ENCODE data around the gene SIM2. TPM values are rescaled to one million over a fixed set of nuclear protein-coding genes. Genes with fewer than 3 reads are reported as not detected.

Gene SIM2
- polyA plus RNA-seq, 6 donors from 2014 or later, result 0.05 to 0.08 TPM; not detected in 4

GRCh38 chr21:36744560-36745231 lies 45.8 kb downstream of the SIM2 start:
- H3K4me3 Mint-ChIP-seq, result no peak overlapping the region
- H3K27me3 Mint-ChIP-seq, result peaks cover 39 to 77% (median 68%) of the 10 kb centered on the region in 3 donors
- peaks cover 0 to 12% (median 5%) of the 10 kb centered on the region in 3 donors for H3K4me1 Mint-ChIP-seq
- H3K36me3 Mint-ChIP-seq, result peaks cover 2 to 7% of the 10 kb centered on the region in 2 donors
- ATAC-seq (ENCODE audit: low read depth in 2 of 2) (no peak), DNase-seq (no peak)
- no peak overlapping the region for H3K27ac Mint-ChIP-seq
- H3K9me3 Mint-ChIP-seq, result peaks cover 0 to 2% (median 0%) of the 10 kb centered on the region in 7 donors

- H3K4me3 Mint-ChIP-seq, result no peak overlapping the region
- peaks cover 0 to 12% (median 5%) of the 10 kb centered on the region in 3 donors for H3K4me1 Mint-ChIP-seq
- no peak for DNase-seq
- H3K9me3 Mint-ChIP-seq, result peaks cover 0 to 2% (median 0%) of the 10 kb centered on the region in 7 donors
- ATAC-seq (ENCODE audit: low read depth in 2 of 2), result no peak
- H3K36me3 Mint-ChIP-seq, result peaks cover 7 to 9% of the 10 kb centered on the region in 2 donors
- H3K27ac Mint-ChIP-seq, result no peak overlapping the region
- peaks cover 39 to 77% (median 68%) of the 10 kb centered on the region in 3 donors for H3K27me3 Mint-ChIP-seq
Observed at GRCh38 chr21:36745459-36745858, 46.5 kb downstream of the SIM2 start.

GRCh38 chr21:36747041-36747814 lies 48.3 kb downstream of the SIM2 start:
- no peak for DNase-seq
- peaks cover 0 to 12% (median 5%) of the 10 kb centered on the region in 3 donors for H3K4me1 Mint-ChIP-seq
- peaks cover 39 to 70% (median 64%) of the 10 kb centered on the region in 3 donors for H3K27me3 Mint-ChIP-seq
- peaks cover 0 to 2% (median 0%) of the 10 kb centered on the region in 7 donors for H3K9me3 Mint-ChIP-seq
- peak overlapping the region in 1 of 6 donors; percentile 8 for H3K27ac Mint-ChIP-seq
- peaks cover 7 to 14% of the 10 kb centered on the region in 2 donors for H3K36me3 Mint-ChIP-seq
- ATAC-seq (ENCODE audit: low read depth in 2 of 2), result no peak
- peak overlapping the region in 6 of 8 donors; percentile 15 to 64 (median 60) for H3K4me3 Mint-ChIP-seq

- peaks cover 0 to 12% (median 5%) of the 10 kb centered on the region in 3 donors for H3K4me1 Mint-ChIP-seq
- H3K9me3 Mint-ChIP-seq, result peaks cover 0 to 2% (median 0%) of the 10 kb centered on the region in 7 donors
- DNase-seq (no peak), ATAC-seq (ENCODE audit: low read depth in 2 of 2) (no peak)
- H3K27me3 Mint-ChIP-seq, result peaks cover 35 to 67% (median 58%) of the 10 kb centered on the region in 3 donors
- H3K36me3 Mint-ChIP-seq, result peaks cover 7 to 18% of the 10 kb centered on the region in 2 donors
- H3K4me3 Mint-ChIP-seq, result peak overlapping the region in 4 of 8 donors; percentile 47 to 74 (median 68)
- no peak overlapping the region for H3K27ac Mint-ChIP-seq
Observed at GRCh38 chr21:36747815-36748383, 49.0 kb downstream of the SIM2 start.

DNA sequence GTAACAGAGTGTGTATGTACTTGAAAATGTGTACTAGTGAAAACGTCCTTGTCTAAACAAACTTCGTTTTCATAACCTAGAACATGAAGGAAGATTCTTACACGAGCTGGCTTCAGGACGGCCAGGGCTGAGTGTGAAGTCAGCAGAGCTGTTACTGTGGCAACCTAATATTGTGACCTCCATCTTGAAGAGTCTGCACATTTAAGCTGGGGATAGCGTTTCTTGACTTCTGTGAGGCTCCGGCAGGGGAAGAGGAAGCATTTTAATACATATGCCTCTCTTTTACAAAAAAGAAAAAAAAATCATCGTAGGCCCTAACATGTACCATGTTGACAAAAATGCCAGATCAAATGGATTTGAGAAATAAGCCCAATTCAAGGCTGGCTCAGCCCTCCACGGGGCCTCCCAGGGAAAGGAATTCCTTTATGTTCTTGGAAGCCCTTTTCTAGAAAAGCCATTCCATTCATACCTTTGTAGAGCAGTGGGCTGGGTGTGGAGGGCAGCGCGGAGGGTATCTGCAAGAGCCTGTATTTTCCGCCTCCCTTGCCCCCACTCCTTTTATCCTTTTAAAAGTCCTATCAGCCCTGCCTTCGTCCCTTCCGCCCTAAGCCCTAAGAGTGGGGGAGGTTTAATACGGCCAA lies 51.1 kb downstream of the SIM2 start:
- Mint-ChIP-seq H3K4me3 (no peak overlapping the region), H3K9me3 (peaks cover 0 to 2% (median 0%) of the 10 kb centered on the region in 7 donors), H3K27me3 (peaks cover 20 to 45% (median 36%) of the 10 kb centered on the region in 3 donors), H3K27ac (no peak overlapping the region), H3K36me3 (peaks cover 18 to 34% of the 10 kb centered on the region in 2 donors), H3K4me1 (peaks cover 0 to 12% (median 5%) of the 10 kb centered on the region in 3 donors)
- no peak for ATAC-seq (ENCODE audit: low read depth in 2 of 2)
- no peak for DNase-seq

DNA sequence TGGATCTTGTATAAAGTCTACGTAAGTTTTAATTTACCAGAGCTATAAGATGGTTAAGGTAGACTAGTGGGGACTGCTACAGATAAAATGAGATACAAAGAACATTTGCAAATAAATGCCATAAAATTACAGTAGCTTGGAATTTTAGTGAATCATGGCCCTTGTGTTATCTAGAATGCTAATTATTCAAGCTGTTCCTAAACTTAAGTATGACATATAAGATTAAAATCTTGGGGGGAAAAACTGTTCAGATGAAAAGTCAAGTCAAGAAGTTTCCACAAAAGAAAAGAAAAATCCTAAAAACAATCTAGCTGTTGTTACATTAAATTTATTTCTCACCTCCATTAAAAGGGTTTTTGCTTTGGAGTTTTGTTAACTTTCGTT lies 51.7 kb downstream of the SIM2 start:
- no peak overlapping the region for H3K4me3 Mint-ChIP-seq
- DNase-seq (no peak), ATAC-seq (ENCODE audit: low read depth in 2 of 2) (no peak)
- peaks cover 18 to 39% of the 10 kb centered on the region in 2 donors for H3K36me3 Mint-ChIP-seq
- peaks cover 17 to 40% (median 31%) of the 10 kb centered on the region in 3 donors for H3K27me3 Mint-ChIP-seq
- peaks cover 0 to 12% (median 5%) of the 10 kb centered on the region in 3 donors for H3K4me1 Mint-ChIP-seq
- no peak overlapping the region for H3K27ac Mint-ChIP-seq
- peaks cover 0 to 2% (median 0%) of the 10 kb centered on the region in 7 donors for H3K9me3 Mint-ChIP-seq

GRCh38 chr21:36751383-36751782 lies 52.5 kb downstream of the SIM2 start:
- Mint-ChIP-seq H3K9me3 (peaks cover 0 to 2% (median 0%) of the 10 kb centered on the region in 7 donors), H3K27me3 (peaks cover 16 to 32% (median 23%) of the 10 kb centered on the region in 3 donors), H3K27ac (no peak overlapping the region), H3K36me3 (peaks cover 18 to 40% of the 10 kb centered on the region in 2 donors), H3K4me1 (peaks cover 0 to 12% (median 5%) of the 10 kb centered on the region in 3 donors), H3K4me3 (no peak overlapping the region)
- ATAC-seq (ENCODE audit: low read depth in 2 of 2) (no peak), DNase-seq (no peak)

GRCh38 chr21:36753556-36753955 lies 54.6 kb downstream of the SIM2 start:
- Mint-ChIP-seq H3K4me1 (peaks cover 0 to under 1% (median 0%) of the 10 kb centered on the region in 3 donors), H3K27ac (no peak overlapping the region), H3K27me3 (peaks cover 4 to 18% (median 9%) of the 10 kb centered on the region in 3 donors), H3K9me3 (peaks cover 0 to 2% (median 0%) of the 10 kb centered on the region in 7 donors), H3K4me3 (no peak overlapping the region), H3K36me3 (peaks cover 11 to 40% of the 10 kb centered on the region in 2 donors)
- ATAC-seq (ENCODE audit: low read depth in 2 of 2), result no peak
- DNase-seq, result no peak

DNA sequence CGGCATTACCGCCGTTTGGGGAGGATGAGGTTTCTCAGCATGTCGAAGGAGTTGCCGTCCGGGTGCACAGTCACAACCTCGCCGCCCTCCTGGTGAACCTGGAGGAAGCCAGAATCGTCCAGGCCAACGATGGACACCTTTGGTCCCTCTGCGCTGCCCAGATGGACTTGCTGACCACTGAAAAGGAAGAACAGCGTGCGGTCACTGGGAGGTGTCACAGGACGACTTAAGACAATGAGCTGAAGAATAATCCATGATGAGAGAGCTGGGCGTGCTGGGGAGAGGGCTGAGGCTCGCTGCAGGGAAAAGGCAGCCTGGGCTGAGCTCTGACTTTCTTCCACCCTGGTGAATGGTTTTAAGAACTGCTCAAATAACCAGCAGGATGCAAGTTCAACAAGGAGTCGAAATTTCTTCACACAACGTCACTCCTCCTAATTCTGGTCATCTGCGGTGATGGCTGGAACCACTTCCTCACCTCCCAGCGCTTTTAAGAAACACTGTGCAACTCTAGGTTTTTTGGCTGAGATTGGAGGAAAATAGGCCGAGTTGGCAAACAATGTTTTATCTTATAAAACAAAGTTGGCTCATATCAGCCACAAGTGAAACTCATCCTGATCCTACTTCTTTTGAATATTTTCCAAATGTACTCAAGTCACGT lies 55.5 kb downstream of the SIM2 start:
- ATAC-seq (ENCODE audit: low read depth in 2 of 2), result no peak
- H3K4me3 Mint-ChIP-seq, result no peak overlapping the region
- H3K27me3 Mint-ChIP-seq, result peaks cover 0 to 10% (median under 1%) of the 10 kb centered on the region in 3 donors
- H3K9me3 Mint-ChIP-seq, result no peaks in the 10 kb centered on the region
- H3K36me3 Mint-ChIP-seq, result peaks cover 11 to 45% of the 10 kb centered on the region in 2 donors
- no peak for DNase-seq
- H3K4me1 Mint-ChIP-seq, result no peaks in the 10 kb centered on the region
- H3K27ac Mint-ChIP-seq, result no peak overlapping the region

- peaks cover 11 to 45% of the 10 kb centered on the region in 2 donors for H3K36me3 Mint-ChIP-seq
- no peak for ATAC-seq (ENCODE audit: low read depth in 2 of 2)
- H3K27ac Mint-ChIP-seq, result no peak overlapping the region
- no peak for DNase-seq
- no peaks in the 10 kb centered on the region for H3K9me3 Mint-ChIP-seq
- no peaks in the 10 kb centered on the region for H3K27me3 Mint-ChIP-seq
- H3K4me3 Mint-ChIP-seq, result no peak overlapping the region
- H3K4me1 Mint-ChIP-seq, result no peaks in the 10 kb centered on the region
Observed at GRCh38 chr21:36756527-36756926, 57.6 kb downstream of the SIM2 start.

DNA sequence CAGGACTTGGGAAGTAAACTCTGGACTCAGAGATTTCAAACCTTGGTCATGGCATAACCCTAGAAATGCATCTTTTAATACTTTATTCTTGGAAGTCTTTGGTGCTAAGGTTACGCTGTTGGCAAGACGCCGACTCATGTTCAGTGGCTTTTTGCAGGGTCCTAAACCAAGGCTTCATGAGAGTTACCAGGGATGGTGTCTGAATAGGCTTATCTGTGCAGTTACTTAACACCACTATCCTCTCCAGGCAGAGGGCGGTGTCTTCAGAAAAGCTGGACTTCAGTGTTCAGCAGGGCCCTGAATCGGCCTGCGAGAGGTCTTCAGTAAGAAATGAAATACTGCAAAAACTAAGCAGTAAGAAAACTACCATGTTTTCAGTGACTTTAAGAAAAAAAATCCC lies 58.3 kb downstream of the SIM2 start:
- peaks cover 17 to 45% of the 10 kb centered on the region in 2 donors for H3K36me3 Mint-ChIP-seq
- no peaks in the 10 kb centered on the region for H3K9me3 Mint-ChIP-seq
- ATAC-seq (ENCODE audit: low read depth in 2 of 2), result no peak
- H3K27me3 Mint-ChIP-seq, result no peaks in the 10 kb centered on the region
- no peak for DNase-seq
- H3K4me1 Mint-ChIP-seq, result no peaks in the 10 kb centered on the region
- H3K27ac Mint-ChIP-seq, result no peak overlapping the region
- no peak overlapping the region for H3K4me3 Mint-ChIP-seq

DNA sequence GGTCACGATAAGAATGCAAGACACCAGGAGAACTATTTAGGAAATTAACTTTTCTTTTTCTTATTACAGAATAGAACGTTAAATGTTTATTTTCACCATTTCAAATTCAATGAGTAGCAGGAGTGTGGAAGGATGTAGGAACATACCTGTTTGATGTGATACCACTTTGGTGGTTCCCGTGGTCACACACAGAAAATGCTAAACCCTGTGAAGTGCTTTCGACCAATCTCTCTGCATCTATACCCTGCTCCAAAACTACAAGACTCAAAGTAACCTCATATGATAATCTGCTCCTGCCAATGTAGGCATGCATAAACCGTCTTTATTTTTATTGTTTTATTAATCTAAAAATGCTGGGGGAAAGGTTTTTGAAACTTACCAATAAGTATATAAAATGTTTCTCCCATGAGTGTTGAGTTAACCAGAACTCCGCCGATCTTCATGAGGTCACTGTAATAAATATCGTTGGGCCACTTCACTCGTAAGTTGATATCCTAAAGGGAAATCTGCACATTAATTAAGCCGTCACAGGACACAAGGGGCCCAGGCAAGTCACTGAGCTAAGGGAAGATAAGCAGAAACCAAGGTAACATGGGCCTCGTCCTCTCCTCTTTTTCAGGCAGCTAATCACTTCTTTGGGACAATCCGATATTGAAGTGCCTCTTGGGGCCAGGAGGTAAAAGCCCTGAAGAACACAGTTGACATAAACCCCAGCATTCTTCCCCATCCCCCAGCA lies 60.6 kb downstream of the SIM2 start:
- H3K27me3 Mint-ChIP-seq, result no peaks in the 10 kb centered on the region
- DNase-seq (no peak), ATAC-seq (ENCODE audit: low read depth in 2 of 2) (no peak)
- H3K9me3 Mint-ChIP-seq, result no peaks in the 10 kb centered on the region
- H3K4me1 Mint-ChIP-seq, result no peaks in the 10 kb centered on the region
- H3K4me3 Mint-ChIP-seq, result no peak overlapping the region
- H3K27ac Mint-ChIP-seq, result no peak overlapping the region
- peaks cover 8 to 36% of the 10 kb centered on the region in 2 donors for H3K36me3 Mint-ChIP-seq

All from naive B cell (primary cell).